ENCODE measurements around the gene IFI44. TPM values are rescaled to one million over a fixed set of nuclear protein-coding genes. Genes with fewer than 3 reads are reported as not detected.

Gene IFI44
- total RNA-seq, 2 donors from 2014 or later = 6.9 to 8.1 TPM

DNA sequence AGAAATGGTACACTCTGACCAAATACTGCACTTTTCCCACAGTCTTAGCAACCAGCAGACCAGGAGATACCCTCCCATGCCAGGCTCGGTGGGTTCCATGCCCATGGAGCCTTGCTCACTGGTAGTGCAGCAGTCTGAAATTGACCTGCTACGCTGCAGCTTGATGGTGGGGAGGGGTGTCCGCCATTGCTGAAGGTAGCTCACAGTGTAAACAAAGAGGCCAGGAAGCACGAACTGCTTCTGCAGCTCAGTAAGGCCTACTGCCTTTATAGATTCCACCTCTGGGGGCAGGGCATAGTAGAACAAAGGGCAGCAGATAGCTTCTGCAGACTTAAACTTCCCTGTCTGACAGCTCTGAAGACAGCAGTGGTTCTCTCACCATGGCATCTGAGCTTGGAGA is 41.7 kb upstream of the IFI44 start:
- Histone ChIP-seq H3K4me1 (peaks cover 0 to 6% of the 10 kb centered on the region in 2 donors), H3K27ac (no peak overlapping the region), H3K4me3 (no peak overlapping the region), H3K9me3 (no peaks in the 10 kb centered on the region), H3K36me3 (no peaks in the 10 kb centered on the region), H3K27me3 (no peaks in the 10 kb centered on the region)
- DNase-seq (ENCODE audit: low spot score) = no peak
- TF ChIP-seq, protein P1, sequence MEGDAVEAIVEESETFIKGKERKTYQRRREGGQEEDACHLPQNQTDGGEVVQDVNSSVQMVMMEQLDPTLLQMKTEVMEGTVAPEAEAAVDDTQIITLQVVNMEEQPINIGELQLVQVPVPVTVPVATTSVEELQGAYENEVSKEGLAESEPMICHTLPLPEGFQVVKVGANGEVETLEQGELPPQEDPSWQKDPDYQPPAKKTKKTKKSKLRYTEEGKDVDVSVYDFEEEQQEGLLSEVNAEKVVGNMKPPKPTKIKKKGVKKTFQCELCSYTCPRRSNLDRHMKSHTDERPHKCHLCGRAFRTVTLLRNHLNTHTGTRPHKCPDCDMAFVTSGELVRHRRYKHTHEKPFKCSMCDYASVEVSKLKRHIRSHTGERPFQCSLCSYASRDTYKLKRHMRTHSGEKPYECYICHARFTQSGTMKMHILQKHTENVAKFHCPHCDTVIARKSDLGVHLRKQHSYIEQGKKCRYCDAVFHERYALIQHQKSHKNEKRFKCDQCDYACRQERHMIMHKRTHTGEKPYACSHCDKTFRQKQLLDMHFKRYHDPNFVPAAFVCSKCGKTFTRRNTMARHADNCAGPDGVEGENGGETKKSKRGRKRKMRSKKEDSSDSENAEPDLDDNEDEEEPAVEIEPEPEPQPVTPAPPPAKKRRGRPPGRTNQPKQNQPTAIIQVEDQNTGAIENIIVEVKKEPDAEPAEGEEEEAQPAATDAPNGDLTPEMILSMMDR (IDR thresholded peaks at IDR 0.05) = no peak

DNA sequence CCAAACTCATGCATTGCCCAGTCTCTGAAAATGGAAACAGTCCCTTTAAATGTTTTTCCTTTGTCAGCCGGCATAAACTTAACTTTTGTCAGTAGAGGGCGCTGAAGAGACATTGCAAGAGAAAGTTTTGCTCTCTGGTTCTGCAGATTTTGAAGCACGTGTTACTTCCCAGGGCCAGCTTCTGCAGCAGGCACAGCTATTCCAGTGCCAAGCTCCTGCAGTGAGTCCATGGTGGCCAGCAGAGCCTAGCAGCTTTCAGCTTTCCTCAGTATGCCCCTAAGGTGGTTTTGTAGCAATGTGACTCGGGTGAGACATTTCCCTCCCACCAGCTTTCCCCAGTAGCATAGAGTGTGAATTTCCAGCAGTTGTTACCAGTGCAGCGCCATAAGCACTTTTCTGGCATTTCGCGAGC is 32.0 kb upstream of the IFI44 start:
- Histone ChIP-seq H3K4me3 (no peak overlapping the region), H3K9me3 (no peaks in the 10 kb centered on the region), H3K4me1 (peaks cover 0 to 8% of the 10 kb centered on the region in 2 donors), H3K27ac (peak overlapping the region; percentile 11 to 80), H3K36me3 (no peaks in the 10 kb centered on the region), H3K27me3 (no peaks in the 10 kb centered on the region)
- TF ChIP-seq, protein P1 (IDR thresholded peaks at IDR 0.05) = peak; percentile 58 to 90
- peak; percentile 75 for DNase-seq (ENCODE audit: low spot score)

DNA sequence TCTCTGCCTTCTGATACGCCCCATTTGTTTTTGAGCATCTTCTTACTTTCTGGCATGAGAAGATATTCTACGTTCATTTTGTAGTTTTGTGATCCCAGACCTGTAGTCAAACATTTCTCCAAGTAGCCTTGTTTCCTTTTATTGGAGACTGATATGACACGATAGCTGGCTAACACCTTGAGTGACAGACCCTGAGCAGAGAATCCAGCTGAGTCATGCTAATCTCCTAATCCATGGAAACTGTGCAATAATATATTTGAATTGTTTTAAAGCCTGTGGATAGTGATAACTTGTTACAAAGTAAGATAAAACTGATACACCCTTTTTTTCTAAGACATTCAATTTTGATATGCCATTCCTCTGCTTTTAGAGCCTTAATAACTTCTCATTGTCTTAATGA is 30.6 kb upstream of the IFI44 start:
- H3K27ac ChIP-seq = peak overlapping the region; percentile 80 to 81
- H3K36me3 ChIP-seq = no peaks in the 10 kb centered on the region
- H3K9me3 ChIP-seq = no peaks in the 10 kb centered on the region
- H3K4me3 ChIP-seq = peak overlapping the region in 1 of 2 donors; percentile 38
- TF ChIP-seq, protein P1 (IDR thresholded peaks at IDR 0.05) = no peak
- H3K4me1 ChIP-seq = peaks cover 0 to 8% of the 10 kb centered on the region in 2 donors
- H3K27me3 ChIP-seq = no peaks in the 10 kb centered on the region
- DNase-seq (ENCODE audit: low spot score) = no peak

DNA sequence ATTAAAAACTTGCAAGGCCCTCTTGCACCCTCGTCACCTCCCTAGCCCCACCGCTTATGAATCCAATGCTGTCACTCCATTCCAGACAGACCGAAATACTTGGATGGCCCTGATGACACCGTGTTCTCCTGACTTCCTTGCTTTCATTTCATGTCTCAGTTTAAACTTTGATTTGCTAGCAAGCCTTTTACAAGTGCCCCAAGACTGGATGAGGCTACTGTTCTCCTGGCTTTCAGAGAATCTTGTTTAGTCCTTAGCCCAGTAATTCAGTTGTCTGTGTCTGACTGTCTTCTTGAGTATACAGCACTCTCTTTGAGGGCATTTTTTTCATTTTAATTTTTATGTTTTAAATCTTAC is 30.2 kb upstream of the IFI44 start:
- H3K27ac ChIP-seq = peak overlapping the region; percentile 80 to 81
- peaks cover 0 to 8% of the 10 kb centered on the region in 2 donors for H3K4me1 ChIP-seq
- H3K36me3 ChIP-seq = no peaks in the 10 kb centered on the region
- H3K4me3 ChIP-seq = peak overlapping the region in 1 of 2 donors; percentile 38
- TF ChIP-seq, protein P1 (IDR thresholded peaks at IDR 0.05) = no peak
- no peaks in the 10 kb centered on the region for H3K27me3 ChIP-seq
- no peaks in the 10 kb centered on the region for H3K9me3 ChIP-seq
- no peak for DNase-seq (ENCODE audit: low spot score)

DNA sequence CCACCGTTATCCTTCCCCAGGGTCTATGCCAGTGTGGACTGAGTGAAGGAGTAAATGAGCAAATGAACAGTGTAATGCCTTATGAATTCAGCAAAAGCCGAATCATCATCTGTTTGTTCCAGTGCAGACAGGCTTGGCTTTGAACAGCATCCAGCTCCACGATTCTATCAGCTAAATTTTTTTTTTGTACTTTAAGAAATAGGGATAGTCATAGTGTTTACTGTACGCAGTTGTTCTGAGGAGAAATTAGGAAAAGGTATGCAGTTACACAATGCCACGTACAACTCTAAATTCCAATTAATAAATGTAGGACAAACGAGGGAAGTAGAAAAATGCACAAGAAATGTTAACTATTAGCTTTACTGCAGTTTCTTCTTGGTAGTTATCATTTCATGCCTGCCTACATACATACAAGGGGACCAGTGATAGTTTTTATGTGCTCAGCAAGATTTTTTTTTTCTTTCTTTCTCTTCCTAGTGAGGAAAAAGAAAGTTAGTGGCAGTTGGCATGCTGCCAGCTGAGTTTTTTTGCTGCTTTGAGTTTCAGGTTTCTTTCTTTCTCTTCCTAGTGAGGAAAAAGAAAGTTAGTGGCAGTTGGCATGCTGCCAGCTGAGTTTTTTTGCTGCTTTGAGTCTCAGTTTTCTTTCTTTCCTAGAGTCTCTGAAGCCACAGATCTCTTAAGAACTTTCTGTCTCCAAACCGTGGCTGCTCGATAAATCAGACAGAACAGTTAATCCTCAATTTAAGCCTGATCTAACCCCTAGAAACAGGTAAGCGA is 29.6 kb upstream of the IFI44 start, which contains the start of gene IFI44L:
IFI44L (plus strand) TSS at position 646 of the 777 bp plus-strand sequence. CDS start 7,468 bp downstream, outside the sequence.
- Histone ChIP-seq H3K4me1 (peaks cover 0 to 8% of the 10 kb centered on the region in 2 donors), H3K27me3 (no peaks in the 10 kb centered on the region), H3K9me3 (no peaks in the 10 kb centered on the region), H3K36me3 (no peaks in the 10 kb centered on the region), H3K4me3 (peak within 1 kb of the TSS; percentile 22 to 38), H3K27ac (peak within 1 kb of the TSS; percentile 80 to 81)
- no peak for DNase-seq (ENCODE audit: low spot score)
- TF ChIP-seq, protein P1 (IDR thresholded peaks at IDR 0.05) = no peak

Data from right atrium auricular region (tissue), 2 donors.